GM10847 (cell line): ENCODE measurements around the gene CALY.

ENCODE experiments used
- POLR2A ChIP-seq: IDR thresholded peaks from 2 replicates; pipeline ENCODE4 v1.6.1; 2011; ENCODE audit not compliant: insufficient read length; ENCODE audit errors: extremely low read depth

The CALY gene

DNA sequence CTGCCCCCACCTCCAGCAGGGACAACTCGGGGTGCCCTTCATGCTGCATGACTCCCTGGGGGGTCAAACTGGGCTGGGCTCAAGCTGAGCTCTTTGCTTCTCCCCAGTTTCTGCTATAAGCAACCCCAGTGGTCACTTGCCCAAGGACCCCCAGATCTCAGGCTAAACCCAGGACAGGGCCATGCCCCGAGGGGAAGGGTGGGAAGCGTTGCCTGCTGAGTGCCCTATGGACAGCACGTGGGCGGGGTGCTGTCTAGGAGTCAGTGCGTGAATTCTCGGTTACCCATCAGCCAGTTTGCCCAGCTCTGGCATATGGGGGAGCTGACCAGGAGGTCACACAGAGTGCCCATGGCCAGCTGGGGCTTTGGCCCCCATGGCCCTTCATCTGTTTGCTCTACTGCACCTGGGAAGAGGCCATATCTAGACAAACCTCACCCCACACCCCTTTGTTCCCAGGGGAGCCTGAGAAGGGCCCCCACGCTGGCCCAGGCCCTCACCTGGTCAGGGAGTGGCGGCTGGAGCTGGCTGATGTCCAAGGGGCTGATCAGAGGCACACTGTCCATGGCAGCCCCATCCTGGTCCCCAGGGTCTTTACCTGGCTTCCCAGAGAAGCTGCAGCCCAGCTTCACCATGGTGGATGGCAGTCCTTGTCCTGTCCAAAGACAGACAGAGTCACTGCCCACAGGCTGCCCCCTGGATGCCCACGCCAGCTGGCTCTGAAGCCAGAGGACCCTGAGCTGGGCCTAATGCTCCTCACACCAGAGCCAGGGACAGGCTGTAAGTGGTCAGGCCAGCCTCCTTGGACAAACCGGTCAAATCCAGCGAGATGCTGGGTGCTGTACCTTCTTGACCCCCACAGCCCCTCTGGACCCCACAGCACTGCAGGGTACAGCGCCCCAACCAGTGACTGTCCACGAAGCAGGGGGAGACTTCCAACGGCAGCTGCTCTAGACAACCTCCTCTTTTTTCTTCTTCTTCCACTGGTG, 8.0 kb downstream of the CALY start:
- no peak for TF ChIP-seq POLR2A

DNA sequence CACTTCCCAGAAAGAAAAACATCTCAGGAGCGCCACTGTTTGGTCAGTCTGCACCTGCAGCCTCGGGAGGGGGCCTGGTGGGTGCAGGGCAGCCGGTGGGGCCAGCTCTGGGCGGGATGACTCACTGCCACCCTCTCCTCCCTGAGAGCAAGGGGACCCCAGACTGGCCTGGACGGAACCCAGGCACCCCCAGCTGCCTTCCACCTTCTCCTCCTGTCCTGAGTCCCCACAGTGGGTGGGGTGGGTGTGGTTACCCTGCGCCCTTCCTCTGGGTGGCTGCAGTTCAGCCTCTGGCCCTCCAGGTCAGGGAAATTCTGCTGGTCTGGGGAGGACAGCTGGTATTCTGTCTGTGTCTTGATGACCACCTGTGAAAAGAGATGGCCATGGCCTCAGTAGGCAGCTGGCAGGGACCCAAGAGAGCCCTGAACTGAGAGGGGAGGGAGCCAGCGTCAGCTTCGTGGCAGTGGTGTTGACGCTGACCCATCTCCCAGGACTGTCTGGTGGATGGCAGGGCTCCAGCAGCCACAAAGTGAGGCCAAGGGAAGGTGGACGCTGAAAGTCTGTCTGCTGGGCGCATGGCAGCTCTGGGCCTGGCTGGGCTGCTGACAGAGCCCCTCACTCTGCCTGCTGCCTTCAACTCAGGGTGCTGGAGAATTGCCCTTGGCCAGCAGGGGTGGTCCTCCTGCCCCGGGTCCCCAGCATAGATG, 8.9 kb downstream of the CALY start:
- TF ChIP-seq POLR2A, result no peak

DNA sequence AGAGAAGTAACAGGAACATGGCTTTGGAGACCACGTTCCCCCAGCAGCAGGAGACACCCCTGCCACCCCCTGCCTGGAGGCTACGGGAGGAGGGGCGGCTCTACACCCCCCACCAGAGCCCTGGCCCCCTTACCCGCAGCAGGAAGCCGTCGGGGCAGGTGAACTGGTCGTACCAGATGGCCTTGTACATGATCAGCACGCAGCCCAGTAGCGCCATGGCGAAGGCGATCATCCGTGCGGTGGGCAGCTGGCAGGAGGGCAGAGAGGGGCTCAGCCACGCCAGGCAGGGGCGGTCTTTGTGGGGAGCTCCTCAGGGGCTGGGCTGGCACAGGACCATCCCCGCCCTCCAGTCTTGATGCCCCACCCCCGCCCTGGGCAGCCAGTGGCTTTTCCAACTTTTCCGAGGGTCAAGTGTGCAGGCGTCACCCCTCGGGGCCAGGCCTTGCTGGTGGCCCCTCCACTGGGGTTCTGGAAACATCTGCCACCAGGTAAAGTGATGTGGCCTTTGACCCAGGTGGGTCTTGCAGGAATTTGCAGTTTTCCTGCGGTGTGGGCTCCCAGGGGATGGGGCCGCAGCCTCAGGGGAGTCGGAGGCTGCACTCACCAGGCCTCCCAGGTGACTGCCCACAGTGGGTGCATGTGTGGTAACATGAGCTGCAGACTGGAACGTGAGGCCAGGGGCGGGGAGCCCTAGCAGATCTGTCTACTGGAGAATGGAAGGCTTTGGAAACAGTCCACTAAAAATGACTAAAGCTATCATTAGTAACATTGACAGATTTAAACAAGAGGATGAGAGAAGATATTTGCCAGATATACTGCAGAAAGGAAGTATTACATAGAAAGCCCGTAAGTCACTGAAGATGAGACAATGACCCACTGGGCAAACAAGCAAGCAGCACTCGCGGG, 9.7 kb downstream of the CALY start:
- TF ChIP-seq POLR2A, result no peak

DNA sequence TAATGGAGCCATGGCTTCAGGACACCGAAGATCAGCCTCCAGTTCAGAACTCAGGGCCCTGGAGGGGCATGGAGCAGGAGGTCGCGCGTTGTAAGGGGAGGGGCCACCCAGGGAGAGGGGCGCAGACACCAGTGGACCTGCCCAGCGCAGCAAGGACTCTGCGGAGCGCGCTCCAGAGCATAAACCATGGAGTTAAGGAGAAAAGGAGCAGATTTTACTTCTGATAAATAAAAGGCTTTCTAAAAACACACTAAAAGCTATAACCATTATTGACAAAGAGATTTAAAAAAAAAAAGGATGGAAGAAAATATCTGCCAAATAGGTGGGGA, 10.5 kb downstream of the CALY start:
- no peak for TF ChIP-seq POLR2A

GRCh38 chr10:133325440-133326222, 11.1 kb downstream of the CALY start:
- TF ChIP-seq POLR2A, result no peak

- no peak for TF ChIP-seq POLR2A
These were observed 11.8 kb downstream of the CALY start for GRCh38 chr10:133324857-133325260.

- TF ChIP-seq POLR2A, result no peak
These were observed 12.4 kb downstream of the CALY start for GRCh38 chr10:133324198-133324792.

DNA sequence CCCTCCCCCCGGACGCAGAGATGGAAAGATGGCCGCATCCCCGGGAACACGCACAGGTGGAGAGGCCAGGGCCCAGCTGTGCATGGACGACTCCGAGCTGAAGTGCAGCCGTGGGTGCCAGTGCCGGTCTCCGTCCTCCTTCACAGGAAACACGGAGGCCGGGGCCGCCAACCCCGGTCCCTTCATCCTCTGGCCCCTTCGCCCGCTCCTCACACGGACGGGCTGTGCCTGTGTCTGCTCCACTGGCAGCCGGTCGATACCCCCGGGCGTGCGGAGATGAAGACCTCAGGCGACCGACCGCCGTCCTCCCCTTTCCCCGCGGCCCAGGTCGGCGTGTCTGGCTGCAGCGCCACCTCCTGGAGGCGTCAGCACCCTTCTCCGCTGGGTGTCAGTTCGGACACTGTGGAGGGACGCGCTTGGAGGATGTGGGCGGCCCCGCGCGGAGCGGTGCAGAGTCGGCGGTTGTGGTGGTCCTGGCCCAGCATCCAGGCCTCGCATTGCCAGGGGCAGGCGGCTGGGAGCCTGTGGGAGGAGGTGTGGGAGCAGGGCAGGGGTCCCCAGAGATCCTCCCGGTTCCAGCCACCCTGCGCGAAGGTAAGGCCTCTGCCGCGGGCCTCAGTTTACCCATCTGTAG, 18.1 kb downstream of the CALY start:
- no peak for TF ChIP-seq POLR2A

GRCh38 chr10:133316732-133317131, 20.0 kb downstream of the CALY start:
- no peak for TF ChIP-seq POLR2A

DNA sequence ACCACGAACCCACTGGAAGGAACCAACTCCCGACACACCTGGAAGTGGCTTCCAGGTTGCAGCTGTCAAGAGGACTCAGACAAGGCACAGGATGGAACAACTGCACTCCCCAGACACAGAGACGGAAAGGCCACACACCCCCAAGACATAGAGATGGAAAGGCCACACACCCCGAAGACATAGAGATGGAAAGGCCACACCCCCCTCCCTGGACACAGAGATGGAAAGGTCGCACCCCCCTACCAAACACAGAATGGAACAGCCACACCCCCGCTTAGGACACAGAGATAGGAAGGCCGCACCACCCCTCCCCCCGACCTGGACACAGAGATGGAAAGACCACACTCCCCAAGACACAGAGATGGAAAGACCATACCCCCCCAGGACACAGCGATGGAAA, 20.4 kb downstream of the CALY start:
- no peak for TF ChIP-seq POLR2A

DNA sequence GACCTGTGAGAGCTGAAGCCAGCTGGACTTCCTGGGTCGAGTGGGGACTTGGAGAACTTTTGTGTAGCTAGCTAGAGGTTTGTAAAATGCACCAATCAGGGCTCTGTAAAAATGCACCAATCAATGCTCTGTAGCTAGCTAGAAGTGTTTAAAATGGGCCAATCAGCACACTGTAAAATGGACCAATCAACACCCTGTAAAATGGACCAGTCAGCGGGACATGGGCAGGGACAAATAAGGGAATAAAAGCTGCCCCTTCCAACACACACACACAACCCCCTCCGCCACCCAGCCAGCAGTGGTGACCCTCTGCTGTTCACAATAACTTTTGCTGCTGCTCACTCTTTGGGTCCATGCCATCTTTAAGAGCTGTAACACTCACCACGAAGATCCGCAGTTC, 20.8 kb downstream of the CALY start:
- no peak for TF ChIP-seq POLR2A

- no peak for TF ChIP-seq POLR2A
These were observed 21.8 kb downstream of the CALY start for GRCh38 chr10:133314911-133315310.

DNA sequence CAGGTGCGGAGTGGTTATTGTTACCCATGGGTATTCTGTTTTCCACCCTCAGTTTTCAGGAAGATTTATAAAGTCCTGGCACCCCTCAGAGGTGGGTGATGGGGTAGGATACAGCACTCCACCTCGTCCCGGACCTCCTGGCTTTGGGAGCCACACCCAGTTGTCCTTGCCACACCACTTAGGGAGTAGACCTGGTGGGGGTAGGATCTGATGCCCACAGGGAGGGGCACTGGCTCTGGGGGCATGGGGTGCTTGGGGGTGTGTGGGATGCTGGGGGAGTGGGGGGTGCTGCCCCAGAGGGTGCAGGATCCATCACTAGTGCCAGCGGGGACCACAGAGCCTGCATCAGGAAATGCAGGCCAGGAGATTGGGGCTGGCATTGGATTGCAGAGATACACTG, 23.5 kb downstream of the CALY start:
- no peak for TF ChIP-seq POLR2A

DNA sequence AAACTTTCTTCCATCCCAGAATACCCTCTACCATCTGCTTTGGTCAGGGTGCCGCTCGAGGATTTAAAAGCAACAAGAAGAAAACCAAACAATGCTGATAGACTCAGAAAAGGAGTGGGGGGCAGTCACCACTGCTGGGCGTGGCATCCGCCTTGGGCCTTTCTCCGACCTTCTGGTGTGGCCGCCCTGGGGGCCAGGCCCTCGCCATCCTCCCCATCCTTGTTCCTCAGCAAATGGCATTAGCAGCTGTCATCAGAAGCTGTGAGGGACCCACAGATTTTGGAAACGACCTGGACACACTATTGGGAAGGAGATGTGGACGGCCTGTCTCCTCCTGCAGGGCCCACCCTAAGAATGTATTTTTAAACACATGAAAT, 23.9 kb downstream of the CALY start:
- no peak for TF ChIP-seq POLR2A

GRCh38 chr10:133312016-133312768, 24.5 kb downstream of the CALY start:
- no peak for TF ChIP-seq POLR2A
